CD8-positive, alpha-beta memory T cell (primary cell): ENCODE measurements around the gene RYK. TPM values are rescaled to one million over a fixed set of nuclear protein-coding genes. Genes with fewer than 3 reads are reported as not detected.

ENCODE experiments used
- CTCF ChIA-PET: fragments of 350-600 bp; sonication (Branson Sonifier 250); formaldehyde crosslinking; loops from one replicate; lab custom pipeline; 2021; ENCODE audit warnings: antibody characterized with exemption; lab: Charles Lee
- POLR2A ChIA-PET: fragments of 350-600 bp; sonication (Branson Sonifier 250); formaldehyde crosslinking; loops from one replicate; lab custom pipeline; 2021; ENCODE audit warnings: antibody characterized with exemption; lab: Charles Lee
- DNase-seq, 5 donors: peaks; one replicate each; pipeline versions ENCODE4 v3.0.0 to v3.0.0-alpha.2; 2020 to 2022; ENCODE audit warnings: mixed read lengths in 1 of 5
- H3K27ac ChIP-seq: one replicate; pipeline ENCODE4 v1.7.0; 2013; ENCODE audit warnings: low read depth, mild to moderate bottlenecking, low read length, moderate library complexity
- H3K27me3 ChIP-seq: 2 replicates; pipeline ENCODE4 v1.7.0; 2013; ENCODE audit warnings: low read length, mild to moderate bottlenecking; ENCODE audit not compliant: insufficient read depth, poor library complexity, severe bottlenecking
- H3K36me3 ChIP-seq: 2 replicates; pipeline ENCODE4 v1.7.0; 2013; ENCODE audit warnings: mild to moderate bottlenecking, low read length, moderate library complexity; ENCODE audit not compliant: insufficient read depth
- H3K4me1 ChIP-seq: 2 replicates; pipeline ENCODE4 v1.7.0; 2013; ENCODE audit warnings: mild to moderate bottlenecking, low read length, moderate library complexity; ENCODE audit not compliant: insufficient read depth
- H3K4me3 ChIP-seq: 2 replicates; pipeline ENCODE4 v1.7.0; 2013; ENCODE audit warnings: mild to moderate bottlenecking, low read length
- H3K9me3 ChIP-seq: 2 replicates; pipeline ENCODE4 v1.7.0; 2013; ENCODE audit warnings: mild to moderate bottlenecking, low read length
- H3K27ac Mint-ChIP-seq, 8 donors: one replicate each; pipeline ENCODE4 v1.8.0; 2020 to 2021; ENCODE audit warnings: mixed read lengths in 8 of 8, mild to moderate bottlenecking in 6 of 8, inconsistent platforms in 3 of 8, moderate library complexity in 3 of 8
- H3K27me3 Mint-ChIP-seq, 2 donors: one replicate each; pipeline ENCODE4 v1.8.0; 2020 to 2021; ENCODE audit warnings: mixed read lengths in 2 of 2, mild to moderate bottlenecking in 1 of 2, moderate library complexity in 1 of 2
- H3K36me3 Mint-ChIP-seq, 3 donors: one replicate each; pipeline ENCODE4 v1.8.0; 2020 to 2021; ENCODE audit warnings: mixed read lengths in 3 of 3, inconsistent platforms in 1 of 3, mild to moderate bottlenecking in 1 of 3
- H3K4me1 Mint-ChIP-seq, 3 donors: one replicate each; pipeline ENCODE4 v1.8.0; 2020 to 2021; ENCODE audit warnings: mixed read lengths in 3 of 3, inconsistent platforms in 1 of 3, mild to moderate bottlenecking in 1 of 3
- H3K4me3 Mint-ChIP-seq, 7 donors: one replicate each; pipeline ENCODE4 v1.8.0; 2020 to 2021; ENCODE audit warnings: mixed read lengths in 7 of 7, mild to moderate bottlenecking in 6 of 7, moderate library complexity in 4 of 7, inconsistent platforms in 2 of 7
- H3K9me3 Mint-ChIP-seq, 5 donors: one replicate each; pipeline ENCODE4 v1.8.0; 2020 to 2022; ENCODE audit warnings: mixed read lengths in 5 of 5, mild to moderate bottlenecking in 3 of 5, moderate library complexity in 2 of 5, inconsistent platforms in 1 of 5
- polyA plus RNA-seq: library from polyadenylated mRNA; unstranded; fragments of 300-500 nt; fragmentation: Illumina TruSeq; gene quantifications from one replicate; pipeline ENCODE4 v1.2.3, GENCODE V29; 2021
- total RNA-seq, 2 experiments: library from RNA; stranded (reverse); gene quantifications; one replicate each; pipeline ENCODE4 v1.2.3, GENCODE V29; 2021

The RYK gene
- total and polyA plus RNA-seq, 3 experiments from 2014 or later, result 13.3 to 26.1 (median 23.0) TPM

DNA sequence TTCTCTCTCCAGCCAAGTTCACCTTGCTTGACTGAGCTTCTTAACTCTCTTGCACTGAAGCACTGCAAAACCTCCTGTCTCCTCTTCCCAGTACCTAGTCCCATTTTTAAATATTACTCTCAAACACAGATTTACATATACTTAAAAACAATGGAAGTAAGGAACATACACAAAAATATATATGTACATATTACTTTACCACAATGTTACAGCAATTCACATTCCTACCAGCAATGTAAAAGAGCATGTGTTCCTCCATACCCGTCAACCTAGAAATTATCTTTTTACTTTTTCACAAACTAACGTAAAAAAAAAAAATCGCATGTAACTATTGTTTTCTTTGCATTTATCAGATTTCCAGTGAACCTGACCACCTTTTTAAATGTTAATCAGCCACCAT, 60.4 kb downstream of the RYK start:
- no peaks in the 10 kb centered on the region for H3K27me3 Mint-ChIP-seq
- no peaks in the 10 kb centered on the region for H3K4me1 Mint-ChIP-seq
- POLR2A ChIA-PET, result no interaction called here
- peaks cover 0 to 73% (median 27%) of the 10 kb centered on the region in 3 donors for H3K36me3 Mint-ChIP-seq
- Histone ChIP-seq H3K36me3 (no peaks in the 10 kb centered on the region), H3K27ac (no peak overlapping the region), H3K27me3 (no peaks in the 10 kb centered on the region), H3K4me3 (no peak overlapping the region), H3K9me3 (no peaks in the 10 kb centered on the region), H3K4me1 (no peaks in the 10 kb centered on the region)
- CTCF ChIA-PET, result no interaction called here
- H3K9me3 Mint-ChIP-seq, result no peaks in the 10 kb centered on the region
- no peak overlapping the region for H3K4me3 Mint-ChIP-seq
- H3K27ac Mint-ChIP-seq, result peak overlapping the region in 1 of 8 donors; percentile 60
- no peak for DNase-seq

DNA sequence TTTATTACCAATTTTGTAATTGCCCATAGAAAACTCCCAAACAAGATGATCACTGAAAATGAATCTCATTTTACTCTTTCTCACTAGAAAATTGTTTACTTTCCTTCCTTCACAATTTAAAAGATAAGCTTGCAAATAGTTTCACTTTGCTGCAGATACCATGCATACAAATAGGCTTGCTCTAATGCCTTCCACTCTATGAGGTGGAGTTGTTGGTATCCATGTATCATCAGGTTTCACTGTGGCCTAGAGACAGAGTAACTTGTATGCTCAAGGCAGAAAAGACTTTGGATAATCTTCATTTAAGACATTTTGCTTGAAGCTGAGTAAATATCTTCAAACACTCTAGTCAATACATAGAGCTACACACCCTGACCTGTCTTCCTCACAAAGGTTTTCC, 60.8 kb downstream of the RYK start:
- CTCF ChIA-PET, result no interaction called here
- POLR2A ChIA-PET, result no interaction called here
- no peak overlapping the region for H3K4me3 ChIP-seq
- no peaks in the 10 kb centered on the region for H3K27me3 ChIP-seq
- peaks cover 0 to 72% (median 24%) of the 10 kb centered on the region in 3 donors for H3K36me3 Mint-ChIP-seq
- H3K4me1 ChIP-seq, result no peaks in the 10 kb centered on the region
- no peaks in the 10 kb centered on the region for H3K27me3 Mint-ChIP-seq
- no peaks in the 10 kb centered on the region for H3K4me1 Mint-ChIP-seq
- no peaks in the 10 kb centered on the region for H3K36me3 ChIP-seq
- DNase-seq, result no peak
- no peaks in the 10 kb centered on the region for H3K9me3 Mint-ChIP-seq
- H3K27ac Mint-ChIP-seq, result peak overlapping the region in 1 of 8 donors; percentile 60
- no peak overlapping the region for H3K27ac ChIP-seq
- no peaks in the 10 kb centered on the region for H3K9me3 ChIP-seq
- H3K4me3 Mint-ChIP-seq, result no peak overlapping the region

DNA sequence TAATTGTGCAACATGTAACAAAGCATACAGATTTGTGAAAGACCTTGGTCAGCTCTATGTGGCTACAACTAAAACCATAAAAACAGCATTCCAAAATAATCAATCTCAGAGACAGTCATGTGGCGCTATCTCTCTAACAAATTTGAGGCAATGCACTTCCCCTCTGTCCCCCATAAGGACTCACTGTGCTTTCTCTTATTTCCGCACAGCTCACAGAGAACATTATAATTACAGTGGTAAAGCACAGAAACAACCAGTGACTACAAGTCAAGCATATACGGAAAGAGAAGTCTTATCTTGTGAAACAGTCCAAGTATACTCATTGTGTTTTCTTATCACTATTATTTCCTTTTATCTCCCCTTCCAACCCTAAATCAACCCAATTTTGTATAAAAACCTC, 64.3 kb downstream of the RYK start:
- no peaks in the 10 kb centered on the region for H3K9me3 ChIP-seq
- no peaks in the 10 kb centered on the region for H3K27me3 ChIP-seq
- H3K27ac ChIP-seq, result no peak overlapping the region
- no peak for DNase-seq
- Mint-ChIP-seq H3K27ac (peak overlapping the region in 1 of 8 donors; percentile 47), H3K4me3 (no peak overlapping the region), H3K4me1 (peaks cover 0 to 2% (median 0%) of the 10 kb centered on the region in 3 donors), H3K36me3 (peaks cover 0 to 60% (median 16%) of the 10 kb centered on the region in 3 donors), H3K9me3 (no peaks in the 10 kb centered on the region), H3K27me3 (no peaks in the 10 kb centered on the region)
- ChIA-PET POLR2A (no interaction called here), CTCF (no interaction called here)
- no peaks in the 10 kb centered on the region for H3K4me1 ChIP-seq
- peaks cover 6% of the 10 kb centered on the region for H3K36me3 ChIP-seq
- H3K4me3 ChIP-seq, result no peak overlapping the region

DNA sequence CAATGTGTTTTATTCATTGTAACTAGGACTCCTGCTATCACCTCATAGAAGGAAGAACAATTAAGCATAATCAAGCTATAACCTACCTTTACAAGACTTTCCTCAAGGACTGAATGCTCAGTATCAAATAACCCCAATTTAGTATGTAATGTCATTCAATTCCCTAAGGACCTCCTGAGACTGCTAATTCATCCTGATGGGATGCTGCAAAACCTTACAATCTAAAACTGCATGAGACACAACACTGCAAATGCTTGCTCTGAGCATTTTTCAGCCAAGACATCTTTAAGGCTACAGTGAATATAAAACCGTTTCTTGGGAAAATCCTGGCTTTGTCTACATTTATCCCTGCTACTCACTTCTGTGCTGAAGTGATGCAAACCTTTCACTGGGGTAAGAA, 69.9 kb downstream of the RYK start:
- no peak for DNase-seq
- peaks cover 12% of the 10 kb centered on the region for H3K36me3 ChIP-seq
- H3K9me3 ChIP-seq, result no peaks in the 10 kb centered on the region
- Mint-ChIP-seq H3K36me3 (peaks cover 0 to 62% (median 29%) of the 10 kb centered on the region in 3 donors), H3K27ac (no peak overlapping the region), H3K27me3 (no peaks in the 10 kb centered on the region), H3K4me1 (peaks cover 0 to 2% (median 0%) of the 10 kb centered on the region in 3 donors), H3K4me3 (no peak overlapping the region), H3K9me3 (no peaks in the 10 kb centered on the region)
- no peaks in the 10 kb centered on the region for H3K27me3 ChIP-seq
- no peak overlapping the region for H3K4me3 ChIP-seq
- no peak overlapping the region for H3K27ac ChIP-seq
- H3K4me1 ChIP-seq, result no peaks in the 10 kb centered on the region
- ChIA-PET POLR2A (no interaction called here), CTCF (no interaction called here)

DNA sequence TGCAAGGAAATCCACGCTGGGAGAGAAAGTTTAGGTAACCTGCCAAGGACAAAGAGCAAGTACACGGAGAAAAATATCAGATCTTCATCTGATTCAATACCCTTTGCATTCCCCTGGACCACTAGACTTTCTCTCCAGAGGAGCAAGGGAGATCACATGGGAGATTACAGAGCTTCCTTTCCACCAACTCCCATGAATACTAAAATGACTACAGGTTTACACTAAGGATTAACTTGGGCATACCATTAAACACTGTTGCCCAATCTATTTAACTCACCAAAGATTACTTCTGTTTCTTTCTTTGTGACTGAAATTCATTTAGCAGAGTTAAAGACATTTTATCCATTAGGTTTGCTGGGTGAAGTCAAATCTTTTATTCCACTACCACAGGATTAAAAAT, 71.2 kb downstream of the RYK start:
- Histone ChIP-seq H3K27me3 (no peaks in the 10 kb centered on the region), H3K36me3 (peaks cover 15% of the 10 kb centered on the region), H3K4me1 (no peaks in the 10 kb centered on the region), H3K4me3 (no peak overlapping the region), H3K9me3 (no peaks in the 10 kb centered on the region), H3K27ac (no peak overlapping the region)
- H3K36me3 Mint-ChIP-seq, result peaks cover 2 to 66% (median 34%) of the 10 kb centered on the region in 3 donors
- H3K4me3 Mint-ChIP-seq, result no peak overlapping the region
- no peak for DNase-seq
- H3K9me3 Mint-ChIP-seq, result no peaks in the 10 kb centered on the region
- H3K4me1 Mint-ChIP-seq, result peaks cover 0 to 2% (median 0%) of the 10 kb centered on the region in 3 donors
- CTCF ChIA-PET, result no interaction called here
- peak overlapping the region in 1 of 8 donors; percentile 11 for H3K27ac Mint-ChIP-seq
- POLR2A ChIA-PET, result no interaction called here
- no peaks in the 10 kb centered on the region for H3K27me3 Mint-ChIP-seq

DNA sequence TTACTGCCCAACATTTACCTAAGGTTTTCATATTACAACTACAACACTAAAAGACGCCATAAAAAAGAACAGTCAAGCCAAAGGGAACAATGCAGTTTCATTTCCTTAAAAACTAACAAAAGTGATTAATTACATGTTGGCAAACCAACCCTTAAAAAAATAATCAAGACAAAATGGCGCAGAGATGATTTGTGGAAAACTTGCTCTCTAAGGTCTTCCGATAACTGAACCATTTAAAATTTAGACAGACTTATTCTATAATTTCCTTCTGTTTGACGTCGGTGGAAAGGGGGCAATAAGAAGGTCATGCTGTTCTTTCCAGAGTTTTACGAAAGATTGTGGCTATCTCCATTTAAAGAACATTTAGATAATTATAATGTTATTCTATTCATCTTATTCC, 87.6 kb downstream of the RYK start:
- ChIA-PET CTCF (no interaction called here), POLR2A (no interaction called here)
- Mint-ChIP-seq H3K4me1 (no peaks in the 10 kb centered on the region), H3K27ac (peak overlapping the region in 1 of 8 donors; percentile 75), H3K27me3 (no peaks in the 10 kb centered on the region), H3K9me3 (peaks cover 0 to 2% (median 0%) of the 10 kb centered on the region in 5 donors), H3K4me3 (no peak overlapping the region), H3K36me3 (peaks cover 17 to 78% (median 24%) of the 10 kb centered on the region in 3 donors)
- Histone ChIP-seq H3K4me1 (no peaks in the 10 kb centered on the region), H3K36me3 (peaks cover 16% of the 10 kb centered on the region), H3K27ac (no peak overlapping the region), H3K27me3 (no peaks in the 10 kb centered on the region), H3K4me3 (no peak overlapping the region), H3K9me3 (no peaks in the 10 kb centered on the region)
- DNase-seq, result no peak

DNA sequence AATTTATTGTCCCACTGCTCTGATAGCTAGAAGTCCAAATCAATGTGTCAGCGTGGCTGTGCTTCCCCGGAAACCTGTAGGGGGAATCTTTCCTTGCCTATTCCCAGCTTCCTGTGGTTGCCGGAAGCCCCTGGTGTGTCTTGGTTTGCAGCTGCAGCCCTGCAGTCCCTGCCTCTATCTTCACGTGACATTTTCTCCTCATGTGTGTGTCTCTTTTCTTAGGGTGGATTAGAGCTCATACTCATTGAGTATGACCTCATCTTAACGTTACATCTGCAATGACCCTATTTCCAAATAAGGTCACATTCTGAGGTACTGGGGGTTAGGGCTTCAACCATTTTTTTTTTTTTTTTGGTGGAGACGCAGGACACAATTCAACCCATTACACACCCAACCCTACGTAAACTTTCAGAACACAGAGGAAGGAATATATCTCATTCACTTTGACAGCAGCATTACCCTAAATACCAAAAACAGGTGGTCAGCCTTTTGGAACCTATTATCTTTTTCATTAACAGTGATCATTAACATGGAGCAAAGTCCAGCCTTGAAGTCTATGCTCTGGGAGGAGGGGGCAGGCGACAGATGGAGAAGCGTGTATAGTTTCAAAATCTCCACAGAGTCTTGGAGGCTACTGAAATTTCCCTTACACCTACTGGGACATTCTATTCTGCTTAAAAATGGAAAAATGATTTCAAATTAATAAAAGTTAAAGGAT, 88.6 kb downstream of the RYK start:
- H3K27ac Mint-ChIP-seq, result peak overlapping the region in 2 of 8 donors; percentile 12 to 15
- H3K36me3 Mint-ChIP-seq, result peaks cover 11 to 80% (median 31%) of the 10 kb centered on the region in 3 donors
- no peak for DNase-seq
- Histone ChIP-seq H3K27ac (no peak overlapping the region), H3K9me3 (no peaks in the 10 kb centered on the region), H3K27me3 (no peaks in the 10 kb centered on the region), H3K4me3 (no peak overlapping the region), H3K36me3 (peaks cover 18% of the 10 kb centered on the region), H3K4me1 (no peaks in the 10 kb centered on the region)
- no peaks in the 10 kb centered on the region for H3K9me3 Mint-ChIP-seq
- no peaks in the 10 kb centered on the region for H3K27me3 Mint-ChIP-seq
- H3K4me3 Mint-ChIP-seq, result no peak overlapping the region
- POLR2A ChIA-PET, result interaction anchor here (0.7 kb wide), 1 partner anchor 81 kb away, joined by 3 read pairs; no protein-coding TSS in a partner anchor
- no peaks in the 10 kb centered on the region for H3K4me1 Mint-ChIP-seq
- CTCF ChIA-PET, result interaction anchor here (0.7 kb wide), 1 partner anchor 341 kb away, joined by 3 read pairs; no protein-coding TSS in a partner anchor

DNA sequence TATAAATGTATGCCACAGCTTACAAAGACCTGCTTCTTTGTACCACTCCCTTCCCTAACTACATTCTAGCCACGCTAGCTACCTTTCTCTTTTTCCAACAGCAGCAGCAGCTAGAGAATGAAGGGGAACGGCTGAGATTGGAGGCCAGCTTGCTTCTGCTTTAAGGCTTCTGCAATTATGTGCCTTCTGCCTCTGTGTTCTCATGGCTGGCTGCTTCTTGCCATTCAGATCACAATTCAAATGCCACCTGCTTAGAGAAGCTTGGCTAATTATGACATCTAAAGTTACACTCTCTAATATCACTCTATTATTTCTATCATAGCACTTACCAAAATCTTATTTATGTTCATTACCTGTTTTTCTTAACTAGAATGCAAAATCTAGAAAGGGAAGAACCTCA, 95.2 kb downstream of the RYK start:
- Mint-ChIP-seq H3K36me3 (peaks cover 20 to 85% (median 35%) of the 10 kb centered on the region in 3 donors), H3K27ac (no peak overlapping the region), H3K4me1 (no peaks in the 10 kb centered on the region), H3K9me3 (no peaks in the 10 kb centered on the region), H3K27me3 (no peaks in the 10 kb centered on the region), H3K4me3 (no peak overlapping the region)
- no peaks in the 10 kb centered on the region for H3K27me3 ChIP-seq
- H3K27ac ChIP-seq, result no peak overlapping the region
- no peaks in the 10 kb centered on the region for H3K4me1 ChIP-seq
- DNase-seq, result no peak
- ChIA-PET POLR2A (no interaction called here), CTCF (no interaction called here)
- no peaks in the 10 kb centered on the region for H3K9me3 ChIP-seq
- H3K36me3 ChIP-seq, result peaks cover 24% of the 10 kb centered on the region
- no peak overlapping the region for H3K4me3 ChIP-seq
